Activated naive CD8-positive, alpha-beta T cell treated with anti-CD3 and anti-CD28 coated beads, Interleukin-2, amount 50 U/mL, for 16 hours (primary cell): Measurements from ENCODE around the gene ATP5PF.
"Not testable (repeated sequence)": the region's sequence is repeated elsewhere in the genome, so short reads cannot be mapped to it uniquely, and the experiment has no call there.

Experiments used
- DNase-seq: peaks from one replicate; pipeline ENCODE4 v3.0.0-alpha.2; 2020; ENCODE audit warnings: low read depth, low spot score

Gene ATP5PF

DNA sequence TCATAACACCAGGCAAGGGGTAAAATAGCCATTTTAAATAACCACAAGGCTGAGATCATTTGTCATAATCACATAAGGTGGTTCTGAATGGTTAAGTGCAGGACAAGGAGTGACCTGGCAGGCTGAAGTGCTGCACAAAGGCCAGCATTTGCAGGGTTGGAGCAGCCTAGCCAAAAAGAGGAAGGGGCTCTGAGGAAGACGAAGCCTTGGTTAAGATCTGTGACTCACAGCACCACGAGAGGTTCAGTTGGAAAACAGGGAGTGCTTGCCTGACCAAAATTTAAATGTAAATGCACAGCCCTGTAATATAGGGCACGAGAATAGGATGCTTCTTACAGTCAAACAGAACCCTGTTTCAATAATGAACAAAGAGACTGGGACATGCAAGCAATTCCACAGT is 12.1 kb downstream of the ATP5PF start:
- DNase-seq = no peak

DNA sequence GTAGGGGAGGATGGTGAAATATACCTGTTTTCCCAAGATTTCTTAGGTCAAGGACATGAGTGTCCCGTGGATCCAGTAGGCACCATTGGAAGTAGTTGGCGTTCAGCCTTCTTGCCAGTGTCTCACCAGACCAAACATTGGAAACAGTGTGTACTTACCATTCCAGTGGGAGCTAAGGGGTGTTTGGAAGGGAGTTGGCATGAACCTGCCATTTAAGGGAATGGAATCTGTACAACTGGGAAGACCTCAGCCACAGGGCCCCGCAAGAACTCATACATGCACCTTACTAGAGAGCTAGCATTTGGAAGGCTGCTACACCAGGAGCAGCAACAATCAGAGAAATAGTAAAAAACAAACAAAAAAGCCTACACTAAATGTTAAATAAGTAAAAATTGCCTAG is 12.7 kb downstream of the ATP5PF start:
- no peak for DNase-seq

DNA sequence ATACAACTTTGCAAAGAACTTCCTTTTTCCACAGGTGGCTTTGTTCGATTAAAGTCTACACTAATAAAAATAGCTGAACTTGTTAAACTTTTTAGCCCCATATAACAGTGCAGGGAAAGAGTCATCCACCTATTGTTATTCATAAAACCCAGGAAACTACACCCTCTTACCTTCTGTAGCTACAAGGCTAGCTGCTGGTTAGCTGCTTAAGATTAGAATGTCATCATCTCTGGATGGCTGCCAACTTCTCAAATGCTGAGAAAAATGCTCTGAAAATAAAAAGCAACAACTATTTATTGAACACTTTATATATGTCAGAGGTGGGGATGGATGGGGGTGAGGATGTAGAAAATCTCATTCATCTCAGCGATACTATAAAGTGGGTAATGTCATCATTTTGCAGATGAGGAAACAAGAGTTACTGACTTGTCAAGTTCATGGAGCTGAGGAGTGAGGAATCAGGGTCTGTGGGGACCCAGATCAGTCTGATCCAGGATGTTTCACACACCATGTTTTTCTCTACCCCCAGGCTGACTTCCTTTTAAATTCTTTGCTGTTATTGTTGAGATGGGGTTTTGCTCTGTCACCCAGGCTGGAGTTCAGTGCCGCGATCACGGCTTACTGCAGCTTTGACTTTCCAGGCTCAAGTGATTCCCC is 17.1 kb downstream of the ATP5PF start:
- DNase-seq = no peak

DNA sequence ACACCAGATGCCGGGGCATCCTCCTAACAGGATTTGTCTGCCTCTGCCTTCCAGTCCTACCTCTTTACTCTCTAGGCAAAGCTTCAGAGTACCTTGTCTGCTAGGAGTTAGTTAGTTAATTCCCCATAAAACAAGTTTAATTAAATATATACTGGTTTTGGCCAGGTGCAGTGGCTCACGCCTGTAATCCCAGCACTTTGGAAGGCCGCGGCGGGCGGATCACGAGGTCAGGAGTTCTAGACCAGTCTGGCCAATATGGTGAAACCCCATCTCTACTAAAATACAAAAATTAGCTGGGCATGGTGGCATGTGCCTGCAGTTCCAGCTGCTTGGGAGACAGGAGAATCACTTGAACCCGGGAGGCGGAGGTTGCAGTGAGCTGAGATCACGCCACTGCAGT is 20.6 kb downstream of the ATP5PF start:
- DNase-seq = not testable (repeated sequence)

DNA sequence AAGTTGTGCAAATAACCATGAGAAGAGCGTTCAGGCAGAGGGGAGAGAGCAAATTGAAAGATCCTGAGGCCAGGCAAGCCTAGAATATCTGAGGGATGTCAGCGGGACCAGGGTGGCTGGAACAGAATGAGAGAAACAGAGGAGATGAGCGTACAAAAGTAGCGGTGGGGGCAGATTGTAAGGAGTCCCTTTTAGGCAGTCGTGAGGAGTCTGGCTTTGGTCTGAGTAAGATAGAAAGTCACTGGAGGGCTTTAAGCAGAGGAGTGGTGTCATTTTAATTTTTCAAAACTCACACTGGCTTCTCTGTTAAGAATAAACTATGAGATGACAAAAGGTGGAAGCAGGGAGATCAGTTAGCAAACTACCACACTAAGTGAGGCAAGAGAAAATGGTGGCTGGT is 24.2 kb downstream of the ATP5PF start:
- no peak for DNase-seq

DNA sequence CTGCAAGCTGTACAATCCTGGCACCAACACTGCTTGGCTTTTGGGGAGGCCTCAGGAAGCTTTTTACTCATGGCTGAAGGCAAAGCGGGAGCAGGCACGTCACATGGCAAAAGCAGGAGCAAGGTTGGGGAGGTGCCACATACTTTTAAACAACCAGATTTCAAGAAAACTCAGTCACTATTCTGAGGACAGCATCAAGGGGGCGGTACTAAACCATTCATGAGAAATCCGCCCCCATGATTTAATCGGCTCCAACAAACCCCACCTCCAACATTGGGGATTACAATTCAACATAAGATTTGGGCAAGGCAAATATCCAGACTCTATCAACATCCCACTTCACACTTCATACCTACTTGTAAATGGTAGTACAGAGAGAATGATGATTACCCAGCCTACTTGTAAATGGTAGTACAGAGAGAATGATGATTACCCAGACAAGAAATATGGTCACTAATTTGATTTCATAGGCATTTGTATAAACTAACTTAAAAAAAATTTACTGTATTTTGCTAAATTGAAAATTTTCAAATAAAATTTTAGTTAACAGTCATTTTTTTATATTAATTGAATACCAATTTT is 24.9 kb downstream of the ATP5PF start:
- no peak for DNase-seq

DNA sequence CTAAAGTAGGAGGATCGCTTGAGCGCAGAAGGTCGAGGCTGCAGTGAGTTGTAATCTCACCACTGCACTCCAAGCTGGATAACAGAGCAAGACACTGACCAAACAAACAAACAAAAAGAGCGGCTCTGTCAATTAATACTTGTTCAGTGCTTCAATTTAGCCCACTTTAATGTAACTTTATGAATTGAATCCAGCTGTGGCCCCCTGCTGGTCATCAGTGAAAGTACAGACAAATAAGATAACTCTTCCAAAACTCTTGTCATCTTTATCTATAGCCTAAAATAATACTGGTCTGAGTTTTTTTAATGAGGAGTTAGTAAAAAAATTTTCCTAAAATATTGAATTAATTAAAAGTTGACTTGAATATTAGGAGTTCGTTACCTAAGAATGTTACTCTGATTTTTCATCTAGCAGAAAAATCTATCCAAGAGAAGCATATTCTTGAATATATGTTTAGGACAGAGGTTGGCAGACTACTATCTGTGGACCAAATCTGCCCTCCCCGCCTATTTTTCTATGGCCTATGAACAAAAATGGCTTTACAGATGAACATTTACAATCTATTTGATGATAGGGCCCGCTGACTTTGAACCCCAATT is 26.1 kb downstream of the ATP5PF start:
- DNase-seq = peak; percentile 6

DNA sequence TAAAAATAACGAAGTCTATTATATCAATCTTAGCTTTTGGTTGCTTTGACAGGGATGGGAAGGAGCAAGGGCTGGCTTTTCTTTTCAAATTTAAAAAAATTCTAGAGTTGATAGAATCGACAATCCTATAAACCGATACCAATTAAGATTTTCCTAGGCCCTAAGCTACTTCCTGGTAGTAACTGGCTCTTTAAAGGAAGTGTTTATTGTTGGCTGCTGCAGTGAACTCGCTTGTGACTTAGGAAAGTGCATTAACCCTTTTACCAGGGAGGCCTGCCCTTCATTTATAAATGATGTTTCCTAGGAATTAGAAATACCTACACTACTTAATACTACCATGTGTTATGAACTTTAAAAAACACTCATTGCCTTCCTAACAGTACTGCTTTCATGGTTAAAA is 33.2 kb downstream of the ATP5PF start:
- DNase-seq = no peak

DNA sequence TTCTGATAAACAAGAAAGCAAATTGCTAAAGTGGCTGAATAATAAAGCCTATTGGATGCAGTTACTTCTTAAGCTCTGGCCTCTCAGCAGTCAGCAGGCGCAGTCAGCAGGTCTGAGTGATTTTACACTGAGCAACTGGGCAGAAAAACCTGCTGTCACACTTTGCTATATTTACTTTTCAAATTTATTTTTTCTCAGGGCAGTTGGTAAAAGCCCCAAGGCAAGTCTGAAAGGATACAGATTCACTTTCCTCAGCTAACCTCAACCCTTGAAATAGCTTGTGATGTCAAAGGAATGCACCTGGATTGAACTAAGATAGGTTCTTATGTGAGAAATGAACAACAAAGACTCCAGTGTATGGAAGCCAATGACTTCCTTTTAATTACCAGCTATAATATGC is 34.0 kb downstream of the ATP5PF start:
- DNase-seq = no peak

DNA sequence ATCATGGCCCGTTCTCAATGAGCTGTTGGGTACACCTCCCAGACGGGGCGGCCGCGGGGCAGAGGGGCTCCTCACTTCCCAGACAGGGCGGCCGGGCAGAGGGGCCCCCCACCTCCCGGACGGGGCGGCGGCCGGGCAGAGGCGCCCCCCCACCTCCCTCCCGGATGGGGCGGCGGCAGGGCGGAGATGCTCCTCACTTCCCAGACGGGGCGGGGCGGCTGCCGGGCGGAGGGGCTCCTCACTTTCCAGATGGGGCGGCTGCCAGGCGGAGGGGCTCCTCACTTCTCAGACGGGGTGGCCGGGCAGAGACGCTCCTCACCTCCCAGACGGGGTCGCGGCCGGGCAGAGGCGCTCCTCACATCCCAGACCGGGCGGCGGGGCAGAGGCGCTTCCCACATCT is 39.2 kb downstream of the ATP5PF start:
- not testable (repeated sequence) for DNase-seq

DNA sequence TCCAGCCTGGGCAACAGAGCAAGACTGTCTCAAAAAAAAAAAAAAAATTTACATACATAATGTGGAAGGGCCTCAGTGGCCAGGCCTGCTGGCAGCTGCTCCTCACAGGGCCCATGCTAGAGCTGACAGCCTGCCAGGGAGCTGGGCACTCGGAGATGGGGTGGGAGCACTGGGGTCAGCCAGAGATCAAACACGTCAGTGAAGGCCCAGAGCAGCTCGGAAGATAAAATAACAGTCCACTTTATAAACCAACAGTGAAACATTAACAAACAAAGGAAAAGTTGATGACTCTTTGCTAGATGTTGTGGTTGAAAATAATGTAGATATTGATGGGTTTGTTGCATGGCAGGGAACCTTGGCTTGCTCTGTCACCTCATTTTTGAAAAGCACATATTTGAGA is 42.7 kb downstream of the ATP5PF start:
- no peak for DNase-seq

DNA sequence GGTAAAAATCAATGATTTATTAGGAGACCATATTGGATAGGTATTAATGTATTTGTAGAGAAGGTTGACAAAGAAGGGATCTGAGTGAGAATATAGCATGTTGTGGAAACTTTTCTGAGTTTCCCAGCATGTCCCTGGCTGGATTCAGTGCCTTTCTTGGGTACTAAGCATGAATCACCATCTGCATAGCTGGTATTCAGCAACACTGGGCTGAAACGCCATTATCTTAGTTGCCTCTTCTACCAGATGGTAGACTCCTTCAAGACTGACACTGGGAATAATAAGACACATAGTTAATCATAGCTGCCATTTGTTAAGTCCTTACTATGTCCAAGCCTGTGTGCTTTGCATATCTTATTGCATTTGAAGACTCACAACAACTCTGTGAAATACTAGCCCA is 45.5 kb downstream of the ATP5PF start:
- no peak for DNase-seq

DNA sequence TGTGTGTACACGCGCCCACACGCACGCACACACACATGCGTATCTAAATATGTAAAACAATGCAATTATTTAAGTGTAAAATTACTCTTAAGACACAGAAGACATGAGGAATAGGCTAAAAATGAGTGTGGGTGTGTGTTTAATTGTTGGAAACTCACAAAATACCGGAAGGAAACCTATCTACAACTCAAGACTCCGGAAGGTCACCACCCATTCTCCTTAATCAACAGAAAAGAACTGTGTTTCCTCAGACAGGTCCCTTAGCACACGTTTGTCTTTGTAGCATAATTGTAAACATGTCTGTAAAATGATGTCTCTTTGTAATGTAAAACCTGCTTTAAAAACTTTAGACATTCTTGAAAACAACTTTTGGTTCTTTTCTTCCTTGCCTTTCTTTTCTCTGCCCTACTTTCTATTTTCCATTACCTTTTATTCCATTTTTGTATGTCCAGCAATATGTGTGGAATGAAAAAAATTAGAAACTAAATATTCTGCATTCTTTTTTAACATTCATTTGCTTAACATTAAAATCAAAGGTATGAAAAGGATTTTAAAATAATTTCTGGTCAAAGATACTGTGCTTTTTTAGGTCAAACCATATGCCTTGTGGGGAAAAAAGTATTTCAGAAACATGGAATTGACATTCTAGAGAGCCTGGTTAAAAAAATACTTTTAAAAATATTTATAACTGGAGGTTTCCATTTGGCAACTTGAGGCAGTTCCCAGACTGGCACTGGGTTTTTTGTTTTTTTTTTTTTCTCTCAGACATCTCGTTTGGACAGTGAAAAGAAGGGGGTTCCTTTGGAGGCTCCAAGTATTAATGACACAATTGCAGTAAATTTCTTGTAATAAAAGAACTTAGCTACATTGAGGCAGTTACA is 46.2 kb downstream of the ATP5PF start:
- no peak for DNase-seq

DNA sequence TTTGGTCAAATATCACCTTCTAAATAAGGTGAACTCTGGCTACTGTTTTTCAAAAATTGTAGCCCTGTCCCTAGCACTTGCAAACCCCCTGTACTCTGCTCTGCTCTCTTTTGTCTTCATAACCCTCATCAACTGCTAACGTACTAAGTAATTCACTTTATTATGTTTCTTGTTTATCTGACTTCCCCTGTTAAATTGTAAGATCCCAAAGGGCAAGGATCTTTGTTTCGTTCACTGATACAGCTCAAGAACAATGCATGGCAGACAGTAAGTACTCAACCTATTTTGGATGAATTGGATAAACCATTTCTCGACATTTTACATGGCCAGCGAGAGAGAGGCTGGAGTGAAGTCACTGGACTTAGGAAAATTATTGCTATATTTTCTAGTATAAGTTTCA is 46.9 kb downstream of the ATP5PF start:
- no peak for DNase-seq

DNA sequence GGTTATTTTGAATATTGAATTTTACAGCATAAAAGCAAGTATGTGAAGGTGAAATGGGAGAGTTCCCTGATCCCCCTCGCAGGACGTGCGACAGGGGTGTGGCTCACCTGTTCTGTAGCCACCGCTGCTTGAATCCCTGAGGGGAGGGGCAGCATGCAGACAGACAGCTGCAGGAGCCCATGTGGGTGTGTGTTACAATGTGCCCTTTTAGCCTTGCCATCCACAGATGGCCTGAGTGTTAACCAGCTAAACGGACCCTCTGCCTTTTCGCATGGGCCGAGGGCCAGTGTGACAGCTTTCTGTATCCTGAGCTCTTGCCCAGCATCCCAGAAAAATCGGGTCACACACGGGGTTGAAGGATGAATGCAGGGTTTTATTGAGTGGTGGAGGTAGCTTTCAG is 52.3 kb downstream of the ATP5PF start:
- DNase-seq = no peak

DNA sequence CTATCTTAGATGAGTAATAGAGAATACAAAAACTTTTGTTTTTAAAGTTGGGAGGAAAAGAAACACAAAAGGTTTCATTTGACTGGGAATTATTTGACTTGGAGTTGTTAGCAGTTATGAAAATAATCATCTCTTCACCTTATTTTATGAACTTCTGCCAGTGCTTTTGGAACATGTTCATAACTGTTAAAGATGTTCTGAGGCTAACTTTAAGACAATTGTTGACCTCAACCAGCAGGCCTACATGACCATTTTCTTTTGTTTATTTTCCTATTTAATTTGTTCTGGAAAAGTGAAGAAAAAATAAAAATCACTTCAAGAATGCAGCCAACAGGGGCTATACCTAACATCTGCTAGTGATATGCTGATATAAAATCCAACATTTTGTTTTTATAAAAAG is 58.3 kb downstream of the ATP5PF start:
- DNase-seq = no peak
